ENCODE measurements around the gene NUMA1. TPM values are rescaled to one million over a fixed set of nuclear protein-coding genes. Genes with fewer than 3 reads are reported as not detected.

Gene NUMA1
- total RNA-seq, 4 donors from 2014 or later, result 121 to 365 (median 225) TPM

- TF ChIP-seq CTCF (IDR thresholded peaks at IDR 0.05; ENCODE audit: low read depth), result no peak
Observed at GRCh38 chr11:71962428-71963038, 117.8 kb downstream of the NUMA1 start.

- TF ChIP-seq CTCF (IDR thresholded peaks at IDR 0.05; ENCODE audit: low read depth), result no peak
Observed at GRCh38 chr11:71955898-71956456, 124.4 kb downstream of the NUMA1 start.

Small RNAs within 50 kb of the gene (small RNA-seq; reads per million reads assigned to genes)
- gene MIR3165, result not detected
- not detected for gene RNU6-72P

Other genes starting within 250 kb of the NUMA1 start
- not detected for gene DEFB108B, start 247.3 kb downstream of the NUMA1 start, total RNA-seq
- not detected for gene DEFB131B, start 202.1 kb downstream of the NUMA1 start, total RNA-seq
- gene XNDC1N, start 151.9 kb downstream of the NUMA1 start, total RNA-seq, result 1 to 10 TPM; 3.1 to 8.2 (median 6.4) TPM
- 10 to 100 TPM; 14.3 to 21.4 (median 17.8) TPM for gene RNF121, start 151.5 kb downstream of the NUMA1 start, total RNA-seq
- gene IL18BP, start 81.6 kb downstream of the NUMA1 start, total RNA-seq, result 10 to 100 TPM in 1 of 4 donors, 1 to 10 TPM in 3; 3.5 to 14.1 (median 5.3) TPM
- gene LRRC51, start 308 bp upstream of the NUMA1 start, total RNA-seq, result 1 to 10 TPM; 3.2 to 7.0 (median 4.5) TPM
- gene LAMTOR1, start 22.8 kb upstream of the NUMA1 start, total RNA-seq, result 100 to 1,000 TPM in 1 of 4 donors, 10 to 100 TPM in 3; 84.6 to 128 (median 91.9) TPM
- gene TOMT, start 25.4 kb upstream of the NUMA1 start, total RNA-seq, result not detected
- gene ANAPC15, start 32.2 kb upstream of the NUMA1 start, total RNA-seq, result 10 to 100 TPM; 17.3 to 28.6 (median 21.1) TPM
- under 1 TPM in 2 of 4 donors, not detected in 2; 0.68 to 0.88 TPM for gene FOLR3, start 55.2 kb upstream of the NUMA1 start, total RNA-seq
- not detected for gene FOLR1, start 111.6 kb upstream of the NUMA1 start, total RNA-seq
- gene FOLR2, start 136.3 kb upstream of the NUMA1 start, total RNA-seq, result 100 to 1,000 TPM in 3 of 4 donors, 10 to 100 TPM in 1; 75.9 to 140 (median 136) TPM
- 10 to 100 TPM; 43.8 to 80.3 (median 60.3) TPM for gene INPPL1, start 144.2 kb upstream of the NUMA1 start, total RNA-seq
- gene PHOX2A, start 163.6 kb upstream of the NUMA1 start, total RNA-seq, result not detected

Measured in subcutaneous adipose tissue (tissue), 4 donors.